ENCODE data around the gene CD14.
A peak's percentile ranks its signal among the peaks of the same experiment; 100 is the strongest.
"Not testable (repeated sequence)": the region's sequence is repeated elsewhere in the genome, so short reads cannot be mapped to it uniquely, and the experiment has no call there.

CD14 gene

GRCh38 chr5:140671035-140671434 lies 38.1 kb upstream of the CD14 start:
- not testable (repeated sequence) for H3K23ac ChIP-seq (ENCODE audit: low read length); H3K4me3 ChIP-seq (ENCODE audit: low read depth, low read length); H3K27ac ChIP-seq (ENCODE audit: low read depth, low read length); H3K4ac ChIP-seq (ENCODE audit: low read depth, low read length); H4K8ac ChIP-seq (ENCODE audit: low read depth, low read length); H2BK12ac ChIP-seq (ENCODE audit: low read length); H3K9me3 ChIP-seq (ENCODE audit: insufficient read depth, low read depth, low read length); H3K79me2 ChIP-seq (ENCODE audit: control insufficient read depth, insufficient read depth, low read length, poor library complexity); H3K4me1 ChIP-seq (ENCODE audit: control insufficient read depth in 1 of 2, insufficient read depth in 2 of 2, low read length in 2 of 2); H3K79me1 ChIP-seq (ENCODE audit: low read length); H3K9ac ChIP-seq (ENCODE audit: low read length); H3K4me2 ChIP-seq (ENCODE audit: low read length); DNase-seq; H4K91ac ChIP-seq (ENCODE audit: low read depth, low read length); H2BK5ac ChIP-seq (ENCODE audit: low read depth, low read length, poor library complexity); H2AK5ac ChIP-seq (ENCODE audit: low read length); H3K14ac ChIP-seq (ENCODE audit: low read length); H2AFZ ChIP-seq (ENCODE audit: insufficient read depth, low read length, poor library complexity); H3K18ac ChIP-seq (ENCODE audit: low read length); H2BK120ac ChIP-seq (ENCODE audit: insufficient read depth, low read length, poor library complexity); H4K12ac ChIP-seq (ENCODE audit: low read depth, low read length); H3K27me3 ChIP-seq (ENCODE audit: insufficient read depth, low read length)
- H3K36me3 ChIP-seq (ENCODE audit: control insufficient read depth in 1 of 2, insufficient read depth in 2 of 2, low read length in 2 of 2), result peaks cover 56 to 68% of the 10 kb centered on the region in 2 experiments
- no CpG with 5 or more reads among the region's 4 CpGs for WGBS (ENCODE audit: extremely low coverage, insufficient coverage, insufficient read length)

DNA sequence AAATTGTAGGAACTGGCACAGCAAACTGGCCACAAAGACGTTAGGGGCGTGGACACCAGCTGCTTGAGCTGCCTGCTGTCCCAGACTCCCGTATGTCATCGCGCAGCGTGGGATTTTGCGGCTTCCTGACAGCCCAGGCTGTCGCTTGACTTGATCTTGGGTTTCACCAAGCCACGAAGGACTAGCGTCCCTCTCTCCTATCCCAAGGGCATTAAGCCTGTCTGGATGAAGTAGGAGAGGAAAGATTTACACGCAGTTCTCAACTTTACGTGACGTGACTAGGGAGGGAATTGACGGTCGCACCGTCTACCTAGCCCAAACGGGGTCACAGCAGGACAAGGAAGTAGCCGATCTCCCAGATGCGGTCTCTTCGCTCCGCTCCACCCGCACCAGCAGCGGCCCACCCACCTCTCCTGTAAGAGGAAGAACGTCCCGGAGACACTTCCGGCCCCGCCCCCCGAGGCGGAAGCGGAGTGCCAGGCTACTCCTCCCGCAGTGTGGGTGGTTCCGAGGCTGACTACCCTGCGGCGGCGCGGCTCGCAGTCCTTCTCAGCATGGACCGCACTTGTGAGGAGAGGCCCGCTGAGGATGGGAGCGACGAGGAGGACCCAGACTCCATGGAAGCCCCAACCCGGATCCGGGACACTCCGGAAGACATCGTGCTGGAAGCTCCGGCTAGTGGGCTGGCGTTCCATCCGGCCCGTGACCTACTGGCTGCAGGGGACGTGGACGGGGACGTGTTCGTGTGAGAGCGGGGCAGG lies 31.6 kb upstream of the CD14 start, which contains the start of gene WDR55:
Gene WDR55 (plus strand): TSS at position 546 of the 761 bp plus-strand sequence. CDS start 9 bp downstream, at position 555.
- peak within 1 kb of the TSS; percentile 57 for H3K4me2 ChIP-seq (ENCODE audit: low read length)
- H4K91ac ChIP-seq (ENCODE audit: low read depth, low read length), result peak within 1 kb of the TSS; percentile 63
- peaks cover 5% of the 10 kb centered on the region in 2 experiments for H3K4me1 ChIP-seq (ENCODE audit: control insufficient read depth in 1 of 2, insufficient read depth in 2 of 2, low read length in 2 of 2)
- H2BK12ac ChIP-seq (ENCODE audit: low read length), result no peak within 1 kb of the TSS
- H3K27ac ChIP-seq (ENCODE audit: low read depth, low read length), result peak within 1 kb of the TSS; percentile 45
- H3K36me3 ChIP-seq (ENCODE audit: control insufficient read depth in 1 of 2, insufficient read depth in 2 of 2, low read length in 2 of 2), result peaks cover 30 to 44% of the 10 kb centered on the region in 2 experiments
- peak; percentile 99 for DNase-seq
- H4K12ac ChIP-seq (ENCODE audit: low read depth, low read length), result peak within 1 kb of the TSS; percentile 79
- peak within 1 kb of the TSS; percentile 82 for H3K4me3 ChIP-seq (ENCODE audit: low read depth, low read length)
- H2BK120ac ChIP-seq (ENCODE audit: insufficient read depth, low read length, poor library complexity), result peak within 1 kb of the TSS; percentile 14
- H3K23ac ChIP-seq (ENCODE audit: low read length), result no peak within 1 kb of the TSS
- no CpG with 5 or more reads among the region's 54 CpGs for WGBS (ENCODE audit: extremely low coverage, insufficient coverage, insufficient read length)
- peak within 1 kb of the TSS; percentile 87 for H4K8ac ChIP-seq (ENCODE audit: low read depth, low read length)
- H3K27me3 ChIP-seq (ENCODE audit: insufficient read depth, low read length), result no peaks in the 10 kb centered on the region
- H3K18ac ChIP-seq (ENCODE audit: low read length), result peak within 1 kb of the TSS; percentile 57
- H3K79me1 ChIP-seq (ENCODE audit: low read length), result peaks cover 8% of the 10 kb centered on the region
- peak within 1 kb of the TSS; percentile 60 for H3K4ac ChIP-seq (ENCODE audit: low read depth, low read length)
- H2BK5ac ChIP-seq (ENCODE audit: low read depth, low read length, poor library complexity), result peak within 1 kb of the TSS; percentile 34
- peak within 1 kb of the TSS; percentile 62 for H3K14ac ChIP-seq (ENCODE audit: low read length)
- H3K9me3 ChIP-seq (ENCODE audit: insufficient read depth, low read depth, low read length), result no peaks in the 10 kb centered on the region
- peaks cover 8% of the 10 kb centered on the region for H3K79me2 ChIP-seq (ENCODE audit: control insufficient read depth, insufficient read depth, low read length, poor library complexity)
- peak within 1 kb of the TSS; percentile 2 for H2AK5ac ChIP-seq (ENCODE audit: low read length)
- H2AFZ ChIP-seq (ENCODE audit: insufficient read depth, low read length, poor library complexity), result peak within 1 kb of the TSS; percentile 75
- H3K9ac ChIP-seq (ENCODE audit: low read length), result peak within 1 kb of the TSS; percentile 48

GRCh38 chr5:140664030-140664358 lies 31.0 kb upstream of the CD14 start:
- peaks cover 8% of the 10 kb centered on the region for H3K79me1 ChIP-seq (ENCODE audit: low read length)
- peak overlapping the region; percentile 75 for H2AFZ ChIP-seq (ENCODE audit: insufficient read depth, low read length, poor library complexity)
- H4K91ac ChIP-seq (ENCODE audit: low read depth, low read length), result peak overlapping the region; percentile 63
- no peak for DNase-seq
- WGBS (ENCODE audit: extremely low coverage, insufficient coverage, insufficient read length), result no CpG with 5 or more reads among the region's 18 CpGs
- peaks cover 5% of the 10 kb centered on the region in 2 experiments for H3K4me1 ChIP-seq (ENCODE audit: control insufficient read depth in 1 of 2, insufficient read depth in 2 of 2, low read length in 2 of 2)
- H2BK120ac ChIP-seq (ENCODE audit: insufficient read depth, low read length, poor library complexity), result no peak overlapping the region
- no peak overlapping the region for H3K18ac ChIP-seq (ENCODE audit: low read length)
- no peaks in the 10 kb centered on the region for H3K27me3 ChIP-seq (ENCODE audit: insufficient read depth, low read length)
- peak overlapping the region; percentile 82 for H3K4me3 ChIP-seq (ENCODE audit: low read depth, low read length)
- no peak overlapping the region for H3K4ac ChIP-seq (ENCODE audit: low read depth, low read length)
- H2AK5ac ChIP-seq (ENCODE audit: low read length), result no peak overlapping the region
- peak overlapping the region; percentile 34 for H2BK5ac ChIP-seq (ENCODE audit: low read depth, low read length, poor library complexity)
- peak overlapping the region; percentile 57 for H3K4me2 ChIP-seq (ENCODE audit: low read length)
- H4K8ac ChIP-seq (ENCODE audit: low read depth, low read length), result peak overlapping the region; percentile 87
- H3K23ac ChIP-seq (ENCODE audit: low read length), result no peak overlapping the region
- H2BK12ac ChIP-seq (ENCODE audit: low read length), result no peak overlapping the region
- peaks cover 8% of the 10 kb centered on the region for H3K79me2 ChIP-seq (ENCODE audit: control insufficient read depth, insufficient read depth, low read length, poor library complexity)
- peak overlapping the region; percentile 45 for H3K27ac ChIP-seq (ENCODE audit: low read depth, low read length)
- H3K9me3 ChIP-seq (ENCODE audit: insufficient read depth, low read depth, low read length), result no peaks in the 10 kb centered on the region
- peak overlapping the region; percentile 79 for H4K12ac ChIP-seq (ENCODE audit: low read depth, low read length)
- no peak overlapping the region for H3K9ac ChIP-seq (ENCODE audit: low read length)
- H3K36me3 ChIP-seq (ENCODE audit: control insufficient read depth in 1 of 2, insufficient read depth in 2 of 2, low read length in 2 of 2), result peaks cover 28 to 44% of the 10 kb centered on the region in 2 experiments
- H3K14ac ChIP-seq (ENCODE audit: low read length), result peak overlapping the region; percentile 38

DNA sequence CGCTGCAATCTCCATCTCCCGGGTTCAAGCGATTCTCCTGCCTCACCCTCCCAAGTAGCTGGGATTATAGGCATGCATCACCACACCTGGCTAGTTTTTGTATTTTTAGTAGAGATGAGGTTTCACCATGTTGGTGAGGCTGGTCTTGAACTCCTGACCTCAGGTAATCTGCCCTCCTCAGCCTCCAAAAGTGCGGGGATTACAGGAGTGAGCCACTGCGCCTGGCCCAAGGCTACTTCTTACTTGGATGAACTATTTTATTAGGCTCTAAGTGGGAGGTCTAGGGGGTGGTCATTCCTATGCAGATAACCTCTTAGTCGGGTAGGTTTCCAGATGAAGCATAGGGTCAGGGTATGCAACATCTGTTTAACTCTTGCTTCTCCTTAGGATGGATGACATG lies 27.4 kb upstream of the CD14 start:
- H2BK12ac ChIP-seq (ENCODE audit: low read length); H3K14ac ChIP-seq (ENCODE audit: low read length); H3K4me3 ChIP-seq (ENCODE audit: low read depth, low read length); H3K18ac ChIP-seq (ENCODE audit: low read length); DNase-seq; H4K12ac ChIP-seq (ENCODE audit: low read depth, low read length); H3K23ac ChIP-seq (ENCODE audit: low read length); H3K4ac ChIP-seq (ENCODE audit: low read depth, low read length); H2BK5ac ChIP-seq (ENCODE audit: low read depth, low read length, poor library complexity); H3K27ac ChIP-seq (ENCODE audit: low read depth, low read length); H3K79me2 ChIP-seq (ENCODE audit: control insufficient read depth, insufficient read depth, low read length, poor library complexity); H4K8ac ChIP-seq (ENCODE audit: low read depth, low read length); H2AFZ ChIP-seq (ENCODE audit: insufficient read depth, low read length, poor library complexity); H3K27me3 ChIP-seq (ENCODE audit: insufficient read depth, low read length); H3K79me1 ChIP-seq (ENCODE audit: low read length); H2BK120ac ChIP-seq (ENCODE audit: insufficient read depth, low read length, poor library complexity); H3K4me2 ChIP-seq (ENCODE audit: low read length); H3K4me1 ChIP-seq (ENCODE audit: control insufficient read depth in 1 of 2, insufficient read depth in 2 of 2, low read length in 2 of 2); H4K91ac ChIP-seq (ENCODE audit: low read depth, low read length); H3K9me3 ChIP-seq (ENCODE audit: insufficient read depth, low read depth, low read length); H2AK5ac ChIP-seq (ENCODE audit: low read length); H3K9ac ChIP-seq (ENCODE audit: low read length): not testable (repeated sequence)
- no CpG with 5 or more reads among the region's 6 CpGs for WGBS (ENCODE audit: extremely low coverage, insufficient coverage, insufficient read length)
- H3K36me3 ChIP-seq (ENCODE audit: control insufficient read depth in 1 of 2, insufficient read depth in 2 of 2, low read length in 2 of 2), result peaks cover 38 to 59% of the 10 kb centered on the region in 2 experiments

Measured in trophoblast cell (in vitro differentiated cells and primary cell).